HG03460 (cell line): ENCODE results near the gene CD6.

Source experiments
- ATAC-seq: cut with Tn5 transposase; IDR thresholded peaks from one replicate; pipeline ENCODE4 v1.9.1; 2021; ENCODE audit not compliant: unreplicated experiment

Gene CD6

GRCh38 chr11:60984636-60985035, 13.2 kb downstream of the CD6 start:
- no peak for ATAC-seq

GRCh38 chr11:60985501-60985900, 14.0 kb downstream of the CD6 start:
- no peak for ATAC-seq

- no peak for ATAC-seq
Measured at GRCh38 chr11:60985991-60986915, 14.8 kb downstream of the CD6 start.

GRCh38 chr11:60987577-60988277, 16.2 kb downstream of the CD6 start:
- ATAC-seq: no peak

GRCh38 chr11:60988658-60989057, 17.2 kb downstream of the CD6 start:
- ATAC-seq: no peak

GRCh38 chr11:60989093-60989650, 17.7 kb downstream of the CD6 start:
- no peak for ATAC-seq

GRCh38 chr11:60991457-60991856, 20.0 kb downstream of the CD6 start:
- no peak for ATAC-seq

- no peak for ATAC-seq
Measured at GRCh38 chr11:60992842-60993409, 21.4 kb downstream of the CD6 start.

GRCh38 chr11:60993615-60994014, 22.1 kb downstream of the CD6 start:
- ATAC-seq: no peak

- no peak for ATAC-seq
Measured at GRCh38 chr11:60994541-60995080, 23.1 kb downstream of the CD6 start.

- ATAC-seq: no peak
Measured at GRCh38 chr11:60995798-60996197, 24.3 kb downstream of the CD6 start.

GRCh38 chr11:60996381-60997138, 25.1 kb downstream of the CD6 start:
- no peak for ATAC-seq

GRCh38 chr11:61000426-61000825, 28.9 kb downstream of the CD6 start:
- no peak for ATAC-seq

- ATAC-seq: no peak
Measured at GRCh38 chr11:61001931-61002330, 30.5 kb downstream of the CD6 start.

GRCh38 chr11:61002598-61002997, 31.1 kb downstream of the CD6 start:
- ATAC-seq: no peak

GRCh38 chr11:61004180-61004611, 32.7 kb downstream of the CD6 start:
- no peak for ATAC-seq

GRCh38 chr11:61004761-61005181, 33.3 kb downstream of the CD6 start:
- ATAC-seq: no peak

- no peak for ATAC-seq
Measured at GRCh38 chr11:61007383-61007955, 36.0 kb downstream of the CD6 start.

- no peak for ATAC-seq
Measured at GRCh38 chr11:61007956-61008896, 36.7 kb downstream of the CD6 start.
